Measurements from ENCODE around the gene IL1A. TPM values are rescaled to one million over a fixed set of nuclear protein-coding genes. Genes with fewer than 3 reads are reported as not detected.

IL1A gene
- total and polyA plus RNA-seq, 7 donors, result 0.08 to 0.12 TPM; not detected in 5

GRCh38 chr2:112757265-112757664, 27.0 kb downstream of the IL1A start:
- intact Hi-C loops (cut with DNase I), result no loop called here
- H3K27ac ChIP-seq, result no peak overlapping the region
- 97 to 99% (median 98%) methylated on average over 3 of the region's 3 CpGs for WGBS, 3 donors
- H3K4me3 ChIP-seq, result no peak overlapping the region
- DNase-seq (no peak), ATAC-seq (no peak)
- TF ChIP-seq CTCF (IDR thresholded peaks at IDR 0.05), result no peak
- no peaks in the 10 kb centered on the region for H3K4me1 ChIP-seq
- no peaks in the 10 kb centered on the region for H3K36me3 ChIP-seq (ENCODE audit: insufficient read depth in 1 of 2, low read depth in 1 of 2)
- H3K27me3 ChIP-seq (ENCODE audit: insufficient read depth in 3 of 3, low read length in 2 of 3), result no peaks in the 10 kb centered on the region
- H3K9me3 ChIP-seq, result no peaks in the 10 kb centered on the region

- H3K4me1 ChIP-seq, result no peaks in the 10 kb centered on the region
- DNase-seq (no peak), ATAC-seq (no peak)
- WGBS, 3 donors, result 94 to 98% (median 95%) methylated on average over 3 of the region's 3 CpGs
- no peak for TF ChIP-seq CTCF (IDR thresholded peaks at IDR 0.05)
- H3K36me3 ChIP-seq (ENCODE audit: insufficient read depth in 1 of 2, low read depth in 1 of 2), result no peaks in the 10 kb centered on the region
- no peaks in the 10 kb centered on the region for H3K27me3 ChIP-seq (ENCODE audit: insufficient read depth in 3 of 3, low read length in 2 of 3)
- no peak overlapping the region for H3K27ac ChIP-seq
- intact Hi-C loops (cut with DNase I), result no loop called here
- no peaks in the 10 kb centered on the region for H3K9me3 ChIP-seq
- H3K4me3 ChIP-seq, result no peak overlapping the region
Observed at GRCh38 chr2:112756207-112756606, 28.1 kb downstream of the IL1A start.

- H3K4me3 ChIP-seq, result no peak overlapping the region
- ATAC-seq, result no peak
- no peak for DNase-seq
- WGBS, 3 donors, result 94 to 95% (median 94%) methylated on average over 4 of the region's 4 CpGs
- intact Hi-C loops (cut with DNase I), result no loop called here
- no peaks in the 10 kb centered on the region for H3K9me3 ChIP-seq
- no peak for TF ChIP-seq CTCF (IDR thresholded peaks at IDR 0.05)
- no peak overlapping the region for H3K27ac ChIP-seq
- H3K27me3 ChIP-seq (ENCODE audit: insufficient read depth in 3 of 3, low read length in 2 of 3), result no peaks in the 10 kb centered on the region
- no peaks in the 10 kb centered on the region for H3K4me1 ChIP-seq
- H3K36me3 ChIP-seq (ENCODE audit: insufficient read depth in 1 of 2, low read depth in 1 of 2), result no peaks in the 10 kb centered on the region
Observed at GRCh38 chr2:112755444-112755843, 28.8 kb downstream of the IL1A start.

GRCh38 chr2:112754564-112754963, 29.7 kb downstream of the IL1A start:
- TF ChIP-seq CTCF (IDR thresholded peaks at IDR 0.05), result no peak
- DNase-seq, result no peak
- Histone ChIP-seq H3K4me1 (no peaks in the 10 kb centered on the region), H3K27me3 (ENCODE audit: insufficient read depth in 3 of 3, low read length in 2 of 3) (no peaks in the 10 kb centered on the region), H3K36me3 (ENCODE audit: insufficient read depth in 1 of 2, low read depth in 1 of 2) (no peaks in the 10 kb centered on the region), H3K27ac (no peak overlapping the region), H3K9me3 (no peaks in the 10 kb centered on the region), H3K4me3 (no peak overlapping the region)
- no peak for ATAC-seq
- 85 to 100% (median 99%) methylated on average over 1 of the region's 1 CpG for WGBS, 3 donors
- intact Hi-C loops (cut with DNase I), result no loop called here

GRCh38 chr2:112752667-112753066, 31.6 kb downstream of the IL1A start:
- Histone ChIP-seq H3K27ac (no peak overlapping the region), H3K9me3 (no peaks in the 10 kb centered on the region), H3K36me3 (ENCODE audit: insufficient read depth in 1 of 2, low read depth in 1 of 2) (no peaks in the 10 kb centered on the region), H3K27me3 (ENCODE audit: insufficient read depth in 3 of 3, low read length in 2 of 3) (no peaks in the 10 kb centered on the region), H3K4me3 (no peak overlapping the region), H3K4me1 (no peaks in the 10 kb centered on the region)
- 89 to 95% (median 90%) methylated on average over 4 of the region's 4 CpGs for WGBS, 3 donors
- DNase-seq, result no peak
- no peak for TF ChIP-seq CTCF (IDR thresholded peaks at IDR 0.05)
- intact Hi-C loops (cut with DNase I), result no loop called here
- ATAC-seq, result no peak

Data from psoas muscle (tissue), 8 donors.